ENCODE measurements around the gene ITGA11.

ITGA11 gene

GRCh38 chr15:68304589-68305337 lies 127.2 kb downstream of the ITGA11 start:
- no peak overlapping the region for H3K27ac ChIP-seq
- no peak for TF ChIP-seq ZFX (IDR thresholded peaks at IDR 0.05; ENCODE audit: borderline replicate concordance)
- no peak for TF ChIP-seq CTCF (IDR thresholded peaks at IDR 0.05)

- TF ChIP-seq CTCF (IDR thresholded peaks at IDR 0.05) (no peak), ZFX (IDR thresholded peaks at IDR 0.05; ENCODE audit: borderline replicate concordance) (no peak)
- no peak overlapping the region for H3K27ac ChIP-seq
Measured at GRCh38 chr15:68303560-68304436, 128.2 kb downstream of the ITGA11 start.

GRCh38 chr15:68303134-68303533 lies 128.8 kb downstream of the ITGA11 start:
- no peak overlapping the region for H3K27ac ChIP-seq
- no peak for TF ChIP-seq ZFX (IDR thresholded peaks at IDR 0.05; ENCODE audit: borderline replicate concordance)
- no peak for TF ChIP-seq CTCF (IDR thresholded peaks at IDR 0.05)

- H3K27ac ChIP-seq = no peak overlapping the region
- no peak for TF ChIP-seq CTCF (IDR thresholded peaks at IDR 0.05)
- TF ChIP-seq ZFX (IDR thresholded peaks at IDR 0.05; ENCODE audit: borderline replicate concordance) = no peak
Measured at GRCh38 chr15:68302729-68303128, 129.2 kb downstream of the ITGA11 start.

- no peak overlapping the region for H3K27ac ChIP-seq
- TF ChIP-seq CTCF (IDR thresholded peaks at IDR 0.05) = no peak
- no peak for TF ChIP-seq ZFX (IDR thresholded peaks at IDR 0.05; ENCODE audit: borderline replicate concordance)
Measured at GRCh38 chr15:68301301-68301700, 130.7 kb downstream of the ITGA11 start.

GRCh38 chr15:68300115-68300940 lies 131.6 kb downstream of the ITGA11 start:
- TF ChIP-seq ZFX (IDR thresholded peaks at IDR 0.05; ENCODE audit: borderline replicate concordance) (no peak), CTCF (IDR thresholded peaks at IDR 0.05) (no peak)
- H3K27ac ChIP-seq = 0 out of 2 replicates have a peak overlapping the region, but pooled peaks have one; percentile 2
